Neuronal stem cell (in vitro differentiated cells): ENCODE results near the gene LCN10.

Experiments used
- DNase-seq: peaks from one replicate; pipeline ENCODE4 v3.0.0-alpha.2; 2013; ENCODE audit warnings: low spot score
- H2AFZ ChIP-seq: one replicate; pipeline ENCODE4 v1.6.1; 2013; ENCODE audit warnings: mild to moderate bottlenecking, low read length, inconsistent platforms
- H2AK5ac ChIP-seq: 2 replicates; pipeline ENCODE4 v1.6.1; 2013; ENCODE audit warnings: low read depth, mild to moderate bottlenecking, inconsistent platforms, low read length, moderate library complexity, mixed read lengths
- H2BK120ac ChIP-seq: 2 replicates; pipeline ENCODE4 v1.6.1; 2013; ENCODE audit warnings: low read depth, mild to moderate bottlenecking, inconsistent platforms, low read length, moderate library complexity, mixed read lengths
- H2BK12ac ChIP-seq: one replicate; pipeline ENCODE4 v1.6.1; 2013; ENCODE audit warnings: low read length, inconsistent platforms
- H2BK15ac ChIP-seq: 2 replicates; pipeline ENCODE4 v1.6.1; 2013; ENCODE audit warnings: mild to moderate bottlenecking, low read length, inconsistent platforms, mixed read lengths
- H2BK5ac ChIP-seq: one replicate; pipeline ENCODE4 v1.6.1; 2013; ENCODE audit warnings: inconsistent platforms, mild to moderate bottlenecking, low read length, moderate library complexity
- H3K14ac ChIP-seq: one replicate; pipeline ENCODE4 v1.6.1; 2013; ENCODE audit warnings: low read length, inconsistent platforms
- H3K18ac ChIP-seq: 2 replicates; pipeline ENCODE4 v1.6.1; 2013; ENCODE audit warnings: low read length, inconsistent platforms
- H3K23ac ChIP-seq: 2 replicates; pipeline ENCODE4 v1.6.1; 2013; ENCODE audit warnings: low read depth, mild to moderate bottlenecking, mixed read lengths, low read length, inconsistent platforms; ENCODE audit not compliant: poor library complexity
- H3K27ac ChIP-seq: replicated peaks from 3 replicates; pipeline ENCODE4 v1.5.1; 2013; ENCODE audit warnings: low read length, inconsistent platforms
- H3K27me3 ChIP-seq, 3 experiments: 2 replicates each; pipeline ENCODE4 v1.6.1; 2013; ENCODE audit warnings: low read length in 3 of 3, mild to moderate bottlenecking in 2 of 3, inconsistent platforms in 1 of 3, low read depth in 1 of 3, mixed read lengths in 1 of 3, moderate library complexity in 1 of 3; ENCODE audit not compliant: control insufficient read depth in 3 of 3, insufficient read depth in 3 of 3
- H3K36me3 ChIP-seq, 2 donors: replicated peaks in 1 of 2; 2 replicates each; pipeline ENCODE4 v1.6.1; 2013; ENCODE audit warnings: low read length in 2 of 2; ENCODE audit not compliant: control insufficient read depth in 2 of 2, insufficient read depth in 2 of 2
- H3K4ac ChIP-seq: 2 replicates; pipeline ENCODE4 v1.6.1; 2013; ENCODE audit warnings: inconsistent platforms, mild to moderate bottlenecking, low read length, moderate library complexity
- H3K4me1 ChIP-seq, 2 donors: 1 replicate in 1 of 2; 2 replicates in 1 of 2; pipeline ENCODE4 v1.6.1; 2013; ENCODE audit warnings: low read length in 2 of 2, low read depth in 1 of 2; ENCODE audit not compliant: control insufficient read depth in 2 of 2, insufficient read depth in 1 of 2
- H3K4me2 ChIP-seq: one replicate; pipeline ENCODE4 v1.6.1; 2013; ENCODE audit warnings: mild to moderate bottlenecking, low read length, inconsistent platforms; ENCODE audit not compliant: insufficient read depth, poor library complexity, severe bottlenecking
- H3K4me3 ChIP-seq, 2 donors: 2 replicates each; pipeline ENCODE4 v1.5.1; 2013; ENCODE audit warnings: low read length in 2 of 2, mild to moderate bottlenecking in 2 of 2, inconsistent platforms in 1 of 2, moderate library complexity in 1 of 2
- H3K79me1 ChIP-seq: one replicate; pipeline ENCODE4 v1.6.1; 2013; ENCODE audit warnings: low read depth, mild to moderate bottlenecking, inconsistent platforms, low read length, moderate library complexity
- H3K9ac ChIP-seq: one replicate; pipeline ENCODE4 v1.6.1; 2013; ENCODE audit warnings: mild to moderate bottlenecking, low read depth, low read length, inconsistent platforms; ENCODE audit not compliant: poor library complexity
- H3K9me3 ChIP-seq, 2 donors: replicated peaks in 1 of 2; 2 replicates each; pipeline versions ENCODE3 to v1.6.1; 2013; ENCODE audit warnings: low read length in 2 of 2, mild to moderate bottlenecking in 2 of 2, inconsistent platforms in 1 of 2, low read depth in 1 of 2, mixed read lengths in 1 of 2, moderate library complexity in 1 of 2; ENCODE audit not compliant: control insufficient read depth in 2 of 2, insufficient read depth in 1 of 2
- H4K8ac ChIP-seq: one replicate; pipeline ENCODE4 v1.6.1; 2013; ENCODE audit warnings: low read depth, mild to moderate bottlenecking, inconsistent platforms, low read length, moderate library complexity
- H4K91ac ChIP-seq: one replicate; pipeline ENCODE4 v1.6.1; 2013; ENCODE audit warnings: low read length, low read depth, mild to moderate bottlenecking, inconsistent platforms; ENCODE audit not compliant: poor library complexity
- WGBS, 2 donors: extraction: QIAGEN DNeasy Blood & Tissue Kit; methylation state at CpG; one replicate each; pipeline ENCODE4 v1.1.7; 2013; ENCODE audit warnings: missing lambda C conversion rate in 2 of 2, mixed read lengths in 1 of 2; ENCODE audit not compliant: insufficient read length in 2 of 2, insufficient replicate concordance in 1 of 2; ENCODE audit errors: extremely low coverage in 2 of 2; 5-methylcytosine and 5-hydroxymethylcytosine counted together

The LCN10 gene

GRCh38 chr9:136690104-136690805 lies 52.5 kb downstream of the LCN10 start:
- no peak overlapping the region for H3K4me3 ChIP-seq
- peak overlapping the region; percentile 25 for H3K23ac ChIP-seq
- H2AFZ ChIP-seq = no peak overlapping the region
- no peak overlapping the region for H3K27ac ChIP-seq
- peak overlapping the region; percentile 96 for H2AK5ac ChIP-seq
- no CpG with 5 or more reads among the region's 25 CpGs for WGBS, 2 donors
- H3K79me1 ChIP-seq = peaks cover 3% of the 10 kb centered on the region
- no peak overlapping the region for H3K4ac ChIP-seq
- DNase-seq = no peak
- peaks cover 8 to 78% (median 37%) of the 10 kb centered on the region in 3 experiments for H3K27me3 ChIP-seq
- peaks cover 15 to 19% of the 10 kb centered on the region in 2 donors for H3K4me1 ChIP-seq
- H2BK15ac ChIP-seq = peak overlapping the region; percentile 78
- peak overlapping the region; percentile 58 for H2BK12ac ChIP-seq
- H3K36me3 ChIP-seq = no peaks in the 10 kb centered on the region
- H3K18ac ChIP-seq = peak overlapping the region; percentile 76
- no peak overlapping the region for H3K14ac ChIP-seq
- no peak overlapping the region for H4K91ac ChIP-seq
- H2BK120ac ChIP-seq = no peak overlapping the region
- no peak overlapping the region for H3K4me2 ChIP-seq
- no peaks in the 10 kb centered on the region for H3K9me3 ChIP-seq
- H3K9ac ChIP-seq = no peak overlapping the region
- no peak overlapping the region for H4K8ac ChIP-seq
- H2BK5ac ChIP-seq = peak overlapping the region; percentile 13

- Histone ChIP-seq H2AFZ (no peak overlapping the region), H2BK5ac (no peak overlapping the region), H3K27ac (no peak overlapping the region), H3K9me3 (no peaks in the 10 kb centered on the region), H3K4me3 (no peak overlapping the region), H3K23ac (no peak overlapping the region), H3K36me3 (no peaks in the 10 kb centered on the region), H4K8ac (no peak overlapping the region), H4K91ac (no peak overlapping the region), H3K18ac (no peak overlapping the region), H2BK120ac (no peak overlapping the region), H3K79me1 (peaks cover 3% of the 10 kb centered on the region), H3K4ac (no peak overlapping the region), H3K9ac (no peak overlapping the region), H2BK12ac (no peak overlapping the region), H3K14ac (no peak overlapping the region), H2BK15ac (peak overlapping the region; percentile 65), H3K4me1 (peaks cover 17 to 19% of the 10 kb centered on the region in 2 donors), H2AK5ac (peak overlapping the region; percentile 68), H3K4me2 (no peak overlapping the region), H3K27me3 (peaks cover 8 to 85% (median 45%) of the 10 kb centered on the region in 3 experiments)
- no CpG with 5 or more reads among the region's 7 CpGs for WGBS, 2 donors
- no peak for DNase-seq
These were observed 53.7 kb downstream of the LCN10 start for GRCh38 chr9:136689108-136689460.

- Histone ChIP-seq H3K36me3 (no peaks in the 10 kb centered on the region), H3K4me3 (no peak overlapping the region), H2AFZ (no peak overlapping the region), H2BK5ac (no peak overlapping the region), H3K4ac (no peak overlapping the region), H2BK120ac (no peak overlapping the region), H3K4me1 (peaks cover 17 to 19% of the 10 kb centered on the region in 2 donors), H4K8ac (no peak overlapping the region), H3K4me2 (no peak overlapping the region), H3K9ac (no peak overlapping the region), H3K27ac (no peak overlapping the region), H2BK12ac (no peak overlapping the region), H3K27me3 (peaks cover 8 to 79% (median 46%) of the 10 kb centered on the region in 3 experiments), H3K9me3 (no peaks in the 10 kb centered on the region), H3K18ac (peak overlapping the region; percentile 4), H2AK5ac (peak overlapping the region; percentile 68), H3K79me1 (peaks cover 3% of the 10 kb centered on the region), H3K23ac (peak overlapping the region; percentile 81), H2BK15ac (peak overlapping the region; percentile 65), H3K14ac (peak overlapping the region; percentile 75), H4K91ac (no peak overlapping the region)
- DNase-seq = no peak
- WGBS, 2 donors = no CpG with 5 or more reads among the region's 21 CpGs
These were observed 54.2 kb downstream of the LCN10 start for GRCh38 chr9:136688274-136689107.
